GM23338 (cell line): ENCODE data around the gene PISD. TPM values are rescaled to one million over a fixed set of nuclear protein-coding genes. Genes with fewer than 3 reads are reported as not detected.

Experiments
- ATAC-seq: fragments of 200-7000 bp; cut with Tn5 transposase; 3 replicates; pipeline ENCODE4 v1.9.1; 2020
- DNase-seq: peaks from one replicate; pipeline ENCODE4 v3.0.0-alpha.2; 2015; ENCODE audit warnings: low spot score
- H2AFZ ChIP-seq: fragments of 200-600 bp; sonication (generic); 2 replicates; pipeline ENCODE4 v1.8.0; 2016; ENCODE audit warnings: antibody characterized with exemption, mild to moderate bottlenecking, moderate library complexity
- H3F3A ChIP-seq: fragments of 200-600 bp; sonication (generic); replicated peaks from 2 replicates; pipeline ENCODE4 v1.8.0; 2017; ENCODE audit warnings: antibody characterized with exemption, mixed run types, low read depth
- H3K27ac ChIP-seq: fragments of 200-600 bp; sonication (generic); 2 replicates; pipeline ENCODE4 v1.6.1; 2016; ENCODE audit warnings: low read depth
- H3K27me3 ChIP-seq: fragments of 200-600 bp; sonication (generic); 2 replicates; pipeline ENCODE4 v1.8.0; 2016; ENCODE audit warnings: mild to moderate bottlenecking, mixed run types, moderate library complexity; ENCODE audit not compliant: insufficient read depth
- H3K36me3 ChIP-seq: fragments of 200-600 bp; sonication (generic); 2 replicates; pipeline ENCODE4 v1.8.0; 2016; ENCODE audit warnings: mild to moderate bottlenecking; ENCODE audit not compliant: insufficient read depth
- H3K4me1 ChIP-seq: fragments of 200-600 bp; sonication (generic); 2 replicates; pipeline ENCODE4 v1.8.0; 2016; ENCODE audit warnings: mild to moderate bottlenecking, moderate library complexity; ENCODE audit not compliant: insufficient read depth
- H3K4me2 ChIP-seq: fragments of 200-600 bp; sonication (generic); 2 replicates; pipeline ENCODE4 v1.7.1; 2017; ENCODE audit warnings: mixed run types
- H3K4me3 ChIP-seq: fragments of 200-600 bp; sonication (generic); 2 replicates; pipeline ENCODE4 v1.6.1; 2016; ENCODE audit warnings: mixed run types
- H3K79me2 ChIP-seq: fragments of 200-600 bp; sonication (generic); replicated peaks from 2 replicates; pipeline ENCODE4 v1.8.0; 2017; ENCODE audit warnings: mild to moderate bottlenecking; ENCODE audit not compliant: insufficient read depth
- H3K9me2 ChIP-seq: fragments of 200-600 bp; sonication (generic); 2 replicates; pipeline ENCODE4 v1.8.0; 2017; ENCODE audit not compliant: insufficient read depth
- H4K20me1 ChIP-seq: fragments of 200-600 bp; sonication (generic); replicated peaks from 2 replicates; pipeline ENCODE4 v1.8.0; 2017; ENCODE audit warnings: mild to moderate bottlenecking; ENCODE audit not compliant: insufficient read depth
- H3K27ac Mint-ChIP-seq: 2 replicates; pipeline ENCODE4 v1.8.0; 2020; ENCODE audit warnings: inconsistent platforms, mild to moderate bottlenecking, moderate library complexity, mixed read lengths
- H3K27me3 Mint-ChIP-seq: 3 replicates; pipeline ENCODE4 v1.8.0; 2022; ENCODE audit warnings: low read depth, mild to moderate bottlenecking, moderate library complexity, mixed read lengths, inconsistent platforms; ENCODE audit not compliant: insufficient read depth, poor library complexity
- H3K36me3 Mint-ChIP-seq: 3 replicates; pipeline ENCODE4 v1.8.0; 2021; ENCODE audit warnings: low read depth, mild to moderate bottlenecking, inconsistent platforms, moderate library complexity, mixed read lengths
- H3K4me1 Mint-ChIP-seq: 3 replicates; pipeline ENCODE4 v1.8.0; 2020; ENCODE audit warnings: mild to moderate bottlenecking, inconsistent platforms, mixed read lengths
- H3K4me3 Mint-ChIP-seq: 3 replicates; pipeline ENCODE4 v1.8.0; 2021; ENCODE audit warnings: moderate library complexity, mild to moderate bottlenecking, inconsistent platforms, mixed read lengths
- H3K9me3 Mint-ChIP-seq: 3 replicates; pipeline ENCODE4 v1.8.0; 2020; ENCODE audit warnings: moderate library complexity, mild to moderate bottlenecking, inconsistent platforms, mixed read lengths
- CREB1 ChIP-seq: fragments of 250-450 bp; sonication (Bioruptor Pico); IDR thresholded peaks from 2 replicates; pipeline ENCODE4 v1.5.0; 2020; ENCODE audit warnings: low read depth, mild to moderate bottlenecking, moderate library complexity
- CTCF ChIP-seq, 2 experiments: fragments of 200-600 bp in 1 of 2; sonication (generic) in 1 of 2; conservative IDR thresholded peaks; 2 replicates each; pipeline versions ENCODE4 v1.5.1 to v1.6.1; 2016 to 2017; ENCODE audit warnings: antibody characterized with exemption in 2 of 2, low read depth in 2 of 2, mild to moderate bottlenecking in 2 of 2, moderate library complexity in 1 of 2
- ETS1 ChIP-seq: IDR thresholded peaks from 2 replicates; pipeline ENCODE4 v1.6.1; 2016; ENCODE audit warnings: antibody characterized with exemption
- EZH2 ChIP-seq: fragments of 200-600 bp; sonication (generic); IDR thresholded peaks from one replicate; pipeline ENCODE4 v1.8.0; 2017; ENCODE audit warnings: antibody characterized with exemption, mild to moderate bottlenecking, low read depth; ENCODE audit not compliant: unreplicated experiment
- EZH2phosphoT487 ChIP-seq: fragments of 200-600 bp; sonication (generic); IDR thresholded peaks from one replicate; pipeline ENCODE4 v1.8.1; 2018; ENCODE audit warnings: antibody characterized with exemption; ENCODE audit not compliant: unreplicated experiment
- JUNB ChIP-seq: IDR thresholded peaks from one replicate; pipeline ENCODE4 v1.6.1; 2016; ENCODE audit warnings: antibody characterized with exemption; ENCODE audit not compliant: unreplicated experiment
- NANOG ChIP-seq: IDR thresholded peaks from 2 replicates; pipeline ENCODE4 v1.6.1; 2016; ENCODE audit warnings: antibody characterized with exemption, borderline replicate concordance
- POLR2AphosphoS5 ChIP-seq: IDR thresholded peaks from 2 replicates; pipeline ENCODE4 v1.6.1; 2016; ENCODE audit warnings: antibody characterized with exemption, low read depth
- REST ChIP-seq: IDR thresholded peaks from one replicate; pipeline ENCODE4 v1.6.1; 2018; ENCODE audit warnings: antibody characterized with exemption; ENCODE audit not compliant: unreplicated experiment
- STAT1 ChIP-seq: IDR thresholded peaks from one replicate; pipeline ENCODE4 v1.6.1; 2016; ENCODE audit warnings: antibody characterized with exemption; ENCODE audit not compliant: unreplicated experiment
- ZNF331 ChIP-seq: fragments of 250-450 bp; sonication (Bioruptor Pico); IDR thresholded peaks from 2 replicates; pipeline ENCODE4 v1.5.0; 2020; ENCODE audit warnings: low read depth, mild to moderate bottlenecking, moderate library complexity
- polyA plus RNA-seq: library from polyadenylated mRNA; unstranded; fragments of >200 nt; fragmentation: Nextera tagmentation; extraction: Ambion mirVana; gene quantifications from 2 replicates; pipeline ENCODE4 v1.2.1, GENCODE V29; 2016
- total RNA-seq: library from RNA; depleted of rRNA; stranded (reverse); fragments of >200 nt; shearing (Covaris generic); gene quantifications from 2 replicates; pipeline ENCODE4 v1.2.3, GENCODE V29; 2014

The PISD gene
- total and polyA plus RNA-seq, 2 experiments from 2014 or later: 43.1 to 54.5 TPM

- TF ChIP-seq CREB1 (CRISPR knock-in tag) (no peak), ZNF331 (CRISPR knock-in tag) (no peak), NANOG (no peak), ETS1 (no peak), POLR2AphosphoS5 (no peak), JUNB (no peak)
- Mint-ChIP-seq H3K27me3 (peaks cover 2% of the 10 kb centered on the region), H3K4me3 (no peak overlapping the region), H3K27ac (no peak overlapping the region), H3K9me3 (no peaks in the 10 kb centered on the region), H3K4me1 (no peaks in the 10 kb centered on the region), H3K36me3 (peaks cover 18% of the 10 kb centered on the region)
- Histone ChIP-seq H3F3A (no peaks in the 10 kb centered on the region), H3K27ac (no peak overlapping the region), H2AFZ (no peak overlapping the region), H3K36me3 (no peaks in the 10 kb centered on the region; the same call in 1 of the 2 replicates), H3K79me2 (no peaks in the 10 kb centered on the region), H3K4me3 (no peak overlapping the region), H3K9me2 (no peaks in the 10 kb centered on the region), H3K4me1 (no peaks in the 10 kb centered on the region), H4K20me1 (no peaks in the 10 kb centered on the region; the same call in 1 of the 2 replicates), H3K27me3 (no peaks in the 10 kb centered on the region), H3K4me2 (no peak overlapping the region)
- DNase-seq (no peak), ATAC-seq (no peak)
These were observed 77.2 kb downstream of the PISD start for GRCh38 chr22:31584804-31585160.

- Histone ChIP-seq H3K27ac (no peak overlapping the region), H3K79me2 (no peaks in the 10 kb centered on the region), H3K4me2 (no peak overlapping the region), H3K4me3 (no peak overlapping the region), H4K20me1 (no peaks in the 10 kb centered on the region; the same call in 1 of the 2 replicates), H3K4me1 (no peaks in the 10 kb centered on the region), H2AFZ (no peak overlapping the region), H3K9me2 (no peaks in the 10 kb centered on the region), H3K36me3 (no peaks in the 10 kb centered on the region; the same call in 1 of the 2 replicates), H3K27me3 (no peaks in the 10 kb centered on the region), H3F3A (no peaks in the 10 kb centered on the region)
- Mint-ChIP-seq H3K4me1 (no peaks in the 10 kb centered on the region), H3K36me3 (peaks cover 12% of the 10 kb centered on the region), H3K27ac (no peak overlapping the region), H3K9me3 (no peaks in the 10 kb centered on the region), H3K27me3 (peaks cover 2% of the 10 kb centered on the region), H3K4me3 (no peak overlapping the region)
- TF ChIP-seq EZH2: no peak
- TF ChIP-seq ZNF331 (CRISPR knock-in tag): no peak
- TF ChIP-seq POLR2AphosphoS5: no peak
- ATAC-seq (no peak), DNase-seq (no peak)
These were observed 78.0 kb downstream of the PISD start for GRCh38 chr22:31583861-31584485.

- DNase-seq: no peak
- H3K36me3 ChIP-seq: no peaks in the 10 kb centered on the region; the same call in 1 of the 2 replicates
- H3K27me3 ChIP-seq: no peaks in the 10 kb centered on the region
- no peak overlapping the region for H3K27ac ChIP-seq
- TF ChIP-seq ZNF331 (CRISPR knock-in tag) (no peak), EZH2phosphoT487 (no peak), CREB1 (CRISPR knock-in tag) (no peak), STAT1 (no peak), NANOG (no peak), CTCF (conservative IDR thresholded peaks at IDR 0.05; ENCODE audit: low read depth in 2 of 2) (no peak), REST (no peak), POLR2AphosphoS5 (no peak), EZH2 (no peak)
- no peaks in the 10 kb centered on the region for H3F3A ChIP-seq
- H3K4me1 Mint-ChIP-seq: no peaks in the 10 kb centered on the region; the same call in 2 of the 3 replicates
- ATAC-seq: no peak
- no peak overlapping the region for H2AFZ ChIP-seq
- no peak overlapping the region for H3K4me2 ChIP-seq
- no peak overlapping the region for H3K4me3 Mint-ChIP-seq
- no peaks in the 10 kb centered on the region for H3K9me2 ChIP-seq
- H3K4me1 ChIP-seq: no peaks in the 10 kb centered on the region
- H3K27ac Mint-ChIP-seq: no peak overlapping the region
- peaks cover 5% of the 10 kb centered on the region; the same call in 2 of the 3 replicates for H3K36me3 Mint-ChIP-seq
- no peak overlapping the region for H3K4me3 ChIP-seq
- no peaks in the 10 kb centered on the region for H3K9me3 Mint-ChIP-seq
- no peaks in the 10 kb centered on the region for H3K27me3 Mint-ChIP-seq
- H3K79me2 ChIP-seq: no peaks in the 10 kb centered on the region
- no peaks in the 10 kb centered on the region; the same call in none of the 2 replicates for H4K20me1 ChIP-seq
These were observed 82.2 kb downstream of the PISD start for GRCh38 chr22:31579835-31580242.
